ENCODE results near the gene IFITM2.
A peak's percentile ranks its signal among the peaks of the same experiment; 100 is the strongest.
"Not testable (repeated sequence)": the region's sequence is repeated elsewhere in the genome, so short reads cannot be mapped to it uniquely, and the experiment has no call there.

The IFITM2 gene

GRCh38 chr11:326842-327580 is 19.4 kb downstream of the IFITM2 start:
- Histone ChIP-seq H3K27me3 (replicated peaks) (no peaks in the 10 kb centered on the region), H3K36me3 (replicated peaks) (no peaks in the 10 kb centered on the region), H3K4me3 (ENCODE audit: low read depth, low read length) (no peak overlapping the region), H3K27ac (peak overlapping the region; percentile 56)
- in situ Hi-C loops (cut with HindIII; ENCODE audit: low pct_ligation_motif_present, low sequenced_read_pairs), result no loop called here
- DNase-seq, result peak; percentile 59
- no peak for TF ChIP-seq CTCF (IDR thresholded peaks at IDR 0.05; ENCODE audit: low read depth, low read length, missing control alignments)

- no peak for TF ChIP-seq CTCF (IDR thresholded peaks at IDR 0.05; ENCODE audit: low read depth, low read length, missing control alignments)
- in situ Hi-C loops (cut with HindIII; ENCODE audit: low pct_ligation_motif_present, low sequenced_read_pairs), result no loop called here
- Histone ChIP-seq H3K4me3 (ENCODE audit: low read depth, low read length) (no peak overlapping the region), H3K27ac (peak overlapping the region; percentile 56), H3K27me3 (replicated peaks) (no peaks in the 10 kb centered on the region), H3K36me3 (replicated peaks) (no peaks in the 10 kb centered on the region)
- DNase-seq, result no peak
Observed at GRCh38 chr11:327581-327923, 19.9 kb downstream of the IFITM2 start.

- DNase-seq, result no peak
- Histone ChIP-seq H3K27me3 (replicated peaks) (no peaks in the 10 kb centered on the region), H3K27ac (no peak overlapping the region), H3K36me3 (replicated peaks) (no peaks in the 10 kb centered on the region), H3K4me3 (ENCODE audit: low read depth, low read length) (no peak overlapping the region)
- no peak for TF ChIP-seq CTCF (IDR thresholded peaks at IDR 0.05; ENCODE audit: low read depth, low read length, missing control alignments)
- in situ Hi-C loops (cut with HindIII; ENCODE audit: low pct_ligation_motif_present, low sequenced_read_pairs), result no loop called here
Observed at GRCh38 chr11:328012-328411, 20.4 kb downstream of the IFITM2 start.

- H3K27ac ChIP-seq; H3K4me3 ChIP-seq (ENCODE audit: low read depth, low read length); H3K27me3 ChIP-seq (replicated peaks); DNase-seq; in situ Hi-C loops (cut with HindIII; ENCODE audit: low pct_ligation_motif_present, low sequenced_read_pairs); H3K36me3 ChIP-seq (replicated peaks): not testable (repeated sequence)
Observed at GRCh38 chr11:328516-329100, 21.0 kb downstream of the IFITM2 start.

- H3K27me3 ChIP-seq (replicated peaks), result no peaks in the 10 kb centered on the region
- H3K36me3 ChIP-seq (replicated peaks), result no peaks in the 10 kb centered on the region
- no peak for TF ChIP-seq CTCF (IDR thresholded peaks at IDR 0.05; ENCODE audit: low read depth, low read length, missing control alignments)
- in situ Hi-C loops (cut with HindIII; ENCODE audit: low pct_ligation_motif_present, low sequenced_read_pairs), result no loop called here
- H3K27ac ChIP-seq, result no peak overlapping the region
- no peak for DNase-seq
- H3K4me3 ChIP-seq (ENCODE audit: low read depth, low read length), result no peak overlapping the region
Observed at GRCh38 chr11:329886-330253, 22.3 kb downstream of the IFITM2 start.

GRCh38 chr11:330307-330693 is 22.7 kb downstream of the IFITM2 start:
- Histone ChIP-seq H3K27me3 (replicated peaks) (no peaks in the 10 kb centered on the region), H3K27ac (no peak overlapping the region), H3K4me3 (ENCODE audit: low read depth, low read length) (no peak overlapping the region), H3K36me3 (replicated peaks) (no peaks in the 10 kb centered on the region)
- in situ Hi-C loops (cut with HindIII; ENCODE audit: low pct_ligation_motif_present, low sequenced_read_pairs), result no loop called here
- DNase-seq, result no peak
- TF ChIP-seq CTCF (IDR thresholded peaks at IDR 0.05; ENCODE audit: low read depth, low read length, missing control alignments), result no peak

Data from brain microvascular endothelial cell (primary cell).